GM18858 (cell line): ENCODE data around the gene ZFYVE16.
"Not testable (repeated sequence)": the region's sequence is repeated elsewhere in the genome, so short reads cannot be mapped to it uniquely, and the experiment has no call there.

Experiments used
- ATAC-seq: cut with Tn5 transposase; IDR thresholded peaks from one replicate; pipeline ENCODE4 v1.9.1; 2021; ENCODE audit not compliant: unreplicated experiment

Gene ZFYVE16

GRCh38 chr5:80409367-80409966 is 1.6 kb downstream of the ZFYVE16 start:
- no peak for ATAC-seq

GRCh38 chr5:80411589-80412219 is 3.8 kb downstream of the ZFYVE16 start:
- no peak for ATAC-seq

GRCh38 chr5:80414113-80414512 is 6.2 kb downstream of the ZFYVE16 start:
- no peak for ATAC-seq

- no peak for ATAC-seq
Measured at GRCh38 chr5:80417973-80418372, 10.1 kb downstream of the ZFYVE16 start.

GRCh38 chr5:80424365-80424764 is 16.5 kb downstream of the ZFYVE16 start:
- not testable (repeated sequence) for ATAC-seq

GRCh38 chr5:80435476-80435875 is 27.6 kb downstream of the ZFYVE16 start:
- ATAC-seq = no peak

- no peak for ATAC-seq
Measured at GRCh38 chr5:80437326-80437725, 29.5 kb downstream of the ZFYVE16 start.

- no peak for ATAC-seq
Measured at GRCh38 chr5:80438739-80439138, 30.9 kb downstream of the ZFYVE16 start.

GRCh38 chr5:80439213-80439612 is 31.3 kb downstream of the ZFYVE16 start:
- no peak for ATAC-seq

GRCh38 chr5:80442742-80443141 is 34.9 kb downstream of the ZFYVE16 start:
- ATAC-seq = no peak

GRCh38 chr5:80453366-80453765 is 45.5 kb downstream of the ZFYVE16 start:
- no peak for ATAC-seq

GRCh38 chr5:80463269-80463668 is 55.4 kb downstream of the ZFYVE16 start:
- no peak for ATAC-seq

GRCh38 chr5:80466669-80467485 is 59.0 kb downstream of the ZFYVE16 start:
- no peak for ATAC-seq

- no peak for ATAC-seq
Measured at GRCh38 chr5:80468131-80468530, 60.3 kb downstream of the ZFYVE16 start.

GRCh38 chr5:80470631-80471030 is 62.8 kb downstream of the ZFYVE16 start:
- not testable (repeated sequence) for ATAC-seq

GRCh38 chr5:80474929-80475328 is 67.1 kb downstream of the ZFYVE16 start:
- ATAC-seq = no peak

GRCh38 chr5:80479713-80480112 is 71.8 kb downstream of the ZFYVE16 start:
- ATAC-seq = no peak

GRCh38 chr5:80480354-80480753 is 72.5 kb downstream of the ZFYVE16 start:
- ATAC-seq = no peak

GRCh38 chr5:80481019-80481893 is 73.4 kb downstream of the ZFYVE16 start:
- no peak for ATAC-seq

- ATAC-seq = no peak
Measured at GRCh38 chr5:80482578-80482977, 74.7 kb downstream of the ZFYVE16 start.

- ATAC-seq = no peak
Measured at GRCh38 chr5:80483636-80484232, 75.9 kb downstream of the ZFYVE16 start.
